GM18907 (cell line): ENCODE data around the gene RNF11.
A peak's percentile ranks its signal among the peaks of the same experiment; 100 is the strongest.
"Not testable (repeated sequence)": the region's sequence is repeated elsewhere in the genome, so short reads cannot be mapped to it uniquely, and the experiment has no call there.

ENCODE experiments used
- ATAC-seq: cut with Tn5 transposase; IDR thresholded peaks from one replicate; pipeline ENCODE4 v1.9.1; 2021; ENCODE audit warnings: mild to moderate bottlenecking, moderate library complexity; ENCODE audit not compliant: unreplicated experiment

RNF11 gene

GRCh38 chr1:51227231-51227960 lies 8.7 kb upstream of the RNF11 start:
- not testable (repeated sequence) for ATAC-seq

DNA sequence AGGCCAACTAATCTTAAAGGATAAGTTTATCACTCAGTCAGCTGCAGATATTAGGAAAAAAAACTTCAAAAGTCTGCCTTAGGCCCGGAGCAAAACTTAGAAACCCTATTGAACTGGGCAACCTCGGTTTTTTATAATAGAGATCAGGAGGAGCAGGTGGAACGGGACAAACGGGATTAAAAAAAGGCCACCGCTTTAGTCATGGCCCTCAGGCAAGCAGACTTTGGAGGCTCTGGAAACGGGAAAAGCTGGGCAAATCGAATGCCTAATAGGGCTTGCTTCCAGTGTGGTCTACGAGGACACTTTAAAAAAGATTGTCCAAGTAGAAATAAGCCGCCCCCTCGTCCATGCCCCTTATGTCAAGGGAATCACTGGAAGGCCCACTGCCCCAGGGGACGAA lies 7.6 kb upstream of the RNF11 start:
- not testable (repeated sequence) for ATAC-seq

- ATAC-seq: no peak
Observed at GRCh38 chr1:51230501-51231078, 5.5 kb upstream of the RNF11 start.

DNA sequence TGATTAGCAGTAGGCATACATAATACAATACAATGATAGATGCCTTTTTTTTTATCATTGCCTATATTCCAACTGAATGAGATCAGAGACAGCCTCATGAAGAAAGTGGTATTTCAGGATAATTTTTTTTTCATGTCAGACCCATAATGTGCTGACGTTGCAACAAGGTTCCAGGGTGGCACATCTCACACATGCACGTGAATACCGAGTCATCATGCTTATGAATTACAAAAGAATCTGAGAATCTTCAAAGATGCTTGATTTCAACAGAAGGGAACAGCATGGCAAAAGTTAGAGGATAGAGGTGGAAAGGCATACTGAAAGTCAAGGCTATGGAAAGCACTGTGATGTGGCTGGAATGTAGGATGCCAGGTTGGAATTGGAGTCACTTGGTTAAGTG lies 5.0 kb upstream of the RNF11 start:
- ATAC-seq: no peak

DNA sequence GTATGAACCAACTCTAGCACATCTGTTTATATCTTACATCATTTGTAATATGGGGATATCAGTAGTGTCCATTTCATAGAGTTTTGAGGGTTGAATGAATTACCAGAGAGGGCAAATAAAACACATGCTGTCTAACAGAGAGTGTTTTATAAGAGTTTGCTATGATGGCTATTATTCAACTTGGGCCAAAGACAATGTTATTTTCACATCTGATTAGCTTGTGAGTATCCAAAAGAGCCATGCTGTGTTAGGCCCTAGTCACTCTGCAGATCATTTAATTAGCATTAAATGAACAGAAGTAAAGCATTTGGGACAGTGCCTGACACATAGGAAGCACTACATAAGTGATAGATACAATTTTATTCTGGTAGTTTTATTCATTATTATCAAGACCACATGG lies 4.2 kb upstream of the RNF11 start:
- ATAC-seq: no peak

GRCh38 chr1:51234236-51234635 lies 1.8 kb upstream of the RNF11 start:
- not testable (repeated sequence) for ATAC-seq

DNA sequence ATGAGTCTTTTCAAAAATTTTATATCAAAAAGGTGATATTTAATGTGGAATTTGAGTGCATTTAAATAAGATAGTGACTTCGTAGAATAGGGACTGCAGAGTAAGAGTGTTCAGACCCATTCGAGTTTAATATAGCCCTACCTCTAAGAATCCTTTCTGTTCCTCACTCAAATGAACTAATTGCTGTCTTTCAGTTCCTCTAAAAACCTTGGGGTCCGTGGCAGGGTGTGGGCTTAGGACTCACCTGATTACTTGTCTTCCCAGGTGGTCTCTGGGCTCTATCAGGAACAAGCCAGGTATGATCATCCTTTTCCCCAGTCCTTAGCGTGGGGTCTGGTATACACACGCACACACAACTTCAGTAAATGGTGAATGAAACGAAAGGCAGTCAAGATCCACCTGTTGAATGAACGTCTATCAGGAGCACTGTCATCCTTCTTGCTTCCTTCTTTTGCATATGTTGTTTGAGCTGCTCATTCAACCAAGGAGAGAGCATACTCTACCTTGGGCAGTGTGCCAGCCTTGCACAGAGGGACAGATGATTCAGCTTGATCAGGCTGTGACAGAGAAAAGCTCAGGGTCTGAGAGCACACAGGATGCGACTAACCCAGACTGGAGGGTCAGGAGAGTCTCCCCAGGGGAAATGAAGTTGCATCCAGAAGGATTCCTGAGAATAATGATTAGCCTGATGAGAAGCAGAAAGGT lies 1.2 kb upstream of the RNF11 start:
- ATAC-seq: peak; percentile 78

DNA sequence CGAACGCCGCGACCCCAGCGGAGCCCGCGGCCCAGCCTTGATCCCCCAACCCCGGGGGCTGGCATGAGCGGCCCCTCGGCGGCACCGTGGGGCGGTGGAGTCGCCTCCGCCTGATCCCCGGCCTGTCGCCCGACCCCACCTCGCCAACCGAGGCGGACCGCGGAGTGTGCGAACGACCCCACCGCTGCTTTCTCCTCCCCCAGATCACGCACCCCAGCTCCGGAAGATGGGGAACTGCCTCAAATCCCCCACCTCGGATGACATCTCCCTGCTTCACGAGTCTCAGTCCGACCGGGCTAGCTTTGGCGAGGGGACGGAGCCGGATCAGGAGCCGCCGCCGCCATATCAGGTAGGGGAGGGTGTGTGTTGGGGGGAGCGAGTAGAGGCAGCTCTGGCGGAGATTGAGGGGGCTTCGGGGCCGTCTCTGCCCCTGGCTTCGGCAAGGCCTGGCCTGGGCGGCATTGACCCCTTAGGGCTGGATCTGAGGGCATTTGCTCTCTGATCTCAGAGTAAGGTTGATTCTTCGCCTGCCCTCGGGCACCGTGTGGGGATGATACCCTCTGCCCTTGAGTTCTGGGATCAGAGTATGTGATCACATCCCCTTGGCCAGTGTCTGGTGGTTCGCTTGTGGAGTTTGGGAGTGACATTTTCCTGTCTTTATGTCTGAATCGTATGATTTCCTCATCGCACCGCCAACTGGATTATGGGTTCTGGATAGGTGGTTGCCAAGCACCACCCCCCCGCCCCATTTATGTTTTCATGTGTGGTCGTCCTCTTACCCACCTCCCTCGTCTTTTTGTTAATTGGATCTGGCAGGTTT lies 668 bp downstream of the RNF11 start:
- ATAC-seq: peak; percentile 28

GRCh38 chr1:51237351-51238033 lies 1.4 kb downstream of the RNF11 start:
- ATAC-seq: no peak

DNA sequence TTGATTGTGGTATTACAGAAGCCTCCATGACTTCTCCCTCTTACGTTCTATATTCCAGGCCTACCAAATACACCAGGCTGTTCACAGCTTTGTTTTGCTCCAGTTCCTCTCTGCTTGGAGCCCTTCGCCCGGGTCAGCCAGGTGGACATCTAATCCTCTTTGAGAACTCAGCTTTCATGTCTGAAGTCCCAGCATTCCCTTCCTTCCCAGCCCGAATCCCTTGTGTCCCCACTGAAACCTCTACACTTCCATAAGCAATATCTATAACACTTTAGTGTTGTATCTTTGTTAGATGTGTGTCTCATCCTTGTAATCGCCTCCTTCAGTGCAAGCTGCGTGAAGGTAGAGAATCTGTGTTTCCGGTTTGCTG lies 1.9 kb downstream of the RNF11 start:
- ATAC-seq: no peak

GRCh38 chr1:51240084-51240483 lies 4.0 kb downstream of the RNF11 start:
- no peak for ATAC-seq

DNA sequence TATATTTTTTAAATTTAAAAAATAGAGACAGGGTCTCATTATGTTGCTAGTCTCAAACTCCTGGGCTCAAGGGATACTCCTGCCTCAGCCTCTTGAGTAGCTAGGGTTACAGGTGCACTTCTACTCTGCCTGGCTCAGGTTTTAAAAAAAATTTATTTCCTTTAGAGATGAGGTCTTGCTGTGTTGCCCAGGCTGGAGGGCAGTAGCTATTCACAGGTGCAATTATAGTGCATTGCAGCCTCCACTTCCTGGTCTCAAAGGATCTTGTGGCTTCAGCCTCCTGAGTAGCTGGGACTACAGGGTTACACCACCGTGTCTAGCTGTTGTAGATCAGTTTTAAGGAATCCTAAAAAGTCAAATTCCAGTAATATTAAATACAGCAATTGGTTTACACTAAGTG lies 5.0 kb downstream of the RNF11 start:
- ATAC-seq: no peak

- ATAC-seq: no peak
Observed at GRCh38 chr1:51242546-51242945, 6.5 kb downstream of the RNF11 start.

DNA sequence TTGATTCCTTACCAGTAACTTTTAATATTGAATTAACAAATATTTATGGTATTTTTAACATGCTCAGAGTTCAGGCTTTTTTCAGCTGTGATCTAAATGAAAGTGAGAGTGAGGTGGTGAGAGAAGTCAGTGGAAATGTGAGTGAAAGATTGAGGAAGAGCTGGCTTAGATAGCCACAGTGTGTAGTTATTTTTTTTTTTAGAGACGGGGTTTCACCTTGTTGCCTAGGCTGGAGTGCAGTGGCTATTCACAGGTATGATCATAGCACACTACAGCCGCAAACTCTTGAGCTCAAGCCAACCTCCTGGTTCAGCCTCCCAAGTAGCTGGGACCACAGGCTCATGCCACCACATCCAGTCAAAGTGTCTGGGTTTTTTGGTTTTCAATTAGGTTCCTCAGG lies 10.9 kb downstream of the RNF11 start:
- ATAC-seq: peak; percentile 89

DNA sequence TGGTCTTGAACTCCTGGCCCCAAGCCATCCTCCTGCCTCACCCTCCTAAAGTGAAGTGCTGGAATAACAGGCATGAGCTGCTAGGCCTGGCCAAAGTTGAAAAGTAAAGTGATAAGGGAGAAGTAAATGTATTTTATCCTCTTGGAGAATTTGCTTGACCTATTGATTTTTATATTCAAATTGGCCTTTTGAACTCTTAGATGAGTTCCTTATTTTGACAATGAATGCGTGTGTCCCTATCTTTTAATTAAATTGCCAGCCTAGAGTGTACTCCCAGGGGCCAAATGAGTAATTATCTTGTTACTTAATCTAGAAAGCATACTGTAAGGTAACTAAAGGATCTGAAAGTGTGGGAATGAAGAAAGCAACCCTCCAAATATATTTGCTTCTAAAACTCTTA lies 11.4 kb downstream of the RNF11 start:
- no peak for ATAC-seq

GRCh38 chr1:51249445-51249844 lies 13.4 kb downstream of the RNF11 start:
- ATAC-seq: no peak

DNA sequence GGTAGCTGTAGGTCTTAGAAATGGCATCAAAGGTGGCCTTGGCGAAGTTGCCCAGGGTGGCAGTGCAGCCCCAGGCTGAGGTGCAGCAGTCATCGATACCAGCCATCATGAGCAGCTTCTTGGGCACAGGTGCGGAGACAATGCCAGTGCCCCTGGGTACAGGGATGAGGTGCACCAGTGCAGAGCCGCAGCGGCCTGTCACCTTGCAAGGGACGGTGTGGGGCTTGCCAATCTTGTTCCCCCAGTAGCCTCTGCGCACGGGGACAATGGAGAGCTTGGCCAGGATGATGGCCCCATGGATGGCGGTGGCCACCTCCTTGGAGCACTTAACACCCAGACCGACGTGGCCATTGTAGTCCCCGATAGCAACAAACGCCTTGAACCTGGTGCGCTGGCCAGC lies 14.7 kb downstream of the RNF11 start:
- not testable (repeated sequence) for ATAC-seq

- not testable (repeated sequence) for ATAC-seq
Observed at GRCh38 chr1:51251165-51251564, 15.1 kb downstream of the RNF11 start.

DNA sequence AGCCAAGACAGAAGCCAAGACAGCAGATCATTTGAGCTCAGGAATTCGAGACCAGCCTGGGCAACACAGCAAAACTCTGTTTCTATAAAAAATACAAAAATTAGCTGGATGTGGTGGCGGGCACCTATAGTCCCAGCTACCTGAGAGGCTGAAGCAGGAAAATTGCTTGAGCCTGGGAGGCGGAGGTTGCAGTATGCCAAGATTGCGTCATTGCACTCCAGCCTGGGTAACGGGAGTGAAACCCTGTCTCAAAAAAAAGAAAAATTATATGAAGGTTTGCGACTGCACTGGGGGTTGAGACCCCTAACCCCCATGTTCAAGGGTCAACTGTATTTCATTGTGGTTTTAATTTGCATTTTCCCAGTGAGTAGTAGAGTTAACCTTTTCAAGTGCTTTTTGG lies 16.3 kb downstream of the RNF11 start:
- ATAC-seq: no peak

GRCh38 chr1:51253691-51254090 lies 17.6 kb downstream of the RNF11 start:
- no peak for ATAC-seq

DNA sequence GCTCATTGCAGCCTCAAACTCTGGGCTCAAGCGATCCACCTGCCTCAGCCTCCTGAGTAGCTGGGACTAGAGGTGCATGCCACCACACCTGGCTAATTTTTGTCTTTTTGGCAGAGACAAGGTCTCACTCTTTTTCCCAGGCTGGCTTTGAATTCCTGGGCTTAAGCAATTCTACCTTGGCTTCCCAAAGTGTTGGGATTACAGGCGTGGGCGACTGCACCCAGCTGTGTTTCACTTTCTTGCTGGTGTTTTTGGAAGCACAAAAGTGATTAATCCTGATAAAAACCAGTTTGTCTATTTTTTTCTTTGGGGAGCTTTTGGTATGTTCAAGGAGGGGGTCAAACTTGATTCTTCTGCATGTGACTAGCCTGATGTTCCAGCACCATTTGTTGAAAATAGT lies 19.3 kb downstream of the RNF11 start:
- no peak for ATAC-seq
